GM23338 (cell line): ENCODE results near the gene MED16. TPM values are rescaled to one million over a fixed set of nuclear protein-coding genes. Genes with fewer than 3 reads are reported as not detected.

ENCODE experiments used
- ATAC-seq: fragments of 200-7000 bp; cut with Tn5 transposase; 3 replicates; pipeline ENCODE4 v1.9.1; 2020
- DNase-seq: peaks from one replicate; pipeline ENCODE4 v3.0.0-alpha.2; 2015; ENCODE audit warnings: low spot score
- H2AFZ ChIP-seq: fragments of 200-600 bp; sonication (generic); 2 replicates; pipeline ENCODE4 v1.8.0; 2016; ENCODE audit warnings: antibody characterized with exemption, mild to moderate bottlenecking, moderate library complexity
- H3F3A ChIP-seq: fragments of 200-600 bp; sonication (generic); replicated peaks from 2 replicates; pipeline ENCODE4 v1.8.0; 2017; ENCODE audit warnings: antibody characterized with exemption, mixed run types, low read depth
- H3K27ac ChIP-seq: fragments of 200-600 bp; sonication (generic); 2 replicates; pipeline ENCODE4 v1.6.1; 2016; ENCODE audit warnings: low read depth
- H3K27me3 ChIP-seq: fragments of 200-600 bp; sonication (generic); 2 replicates; pipeline ENCODE4 v1.8.0; 2016; ENCODE audit warnings: mild to moderate bottlenecking, mixed run types, moderate library complexity; ENCODE audit not compliant: insufficient read depth
- H3K36me3 ChIP-seq: fragments of 200-600 bp; sonication (generic); 2 replicates; pipeline ENCODE4 v1.8.0; 2016; ENCODE audit warnings: mild to moderate bottlenecking; ENCODE audit not compliant: insufficient read depth
- H3K4me1 ChIP-seq: fragments of 200-600 bp; sonication (generic); 2 replicates; pipeline ENCODE4 v1.8.0; 2016; ENCODE audit warnings: mild to moderate bottlenecking, moderate library complexity; ENCODE audit not compliant: insufficient read depth
- H3K4me2 ChIP-seq: fragments of 200-600 bp; sonication (generic); 2 replicates; pipeline ENCODE4 v1.7.1; 2017; ENCODE audit warnings: mixed run types
- H3K4me3 ChIP-seq: fragments of 200-600 bp; sonication (generic); 2 replicates; pipeline ENCODE4 v1.6.1; 2016; ENCODE audit warnings: mixed run types
- H3K79me2 ChIP-seq: fragments of 200-600 bp; sonication (generic); replicated peaks from 2 replicates; pipeline ENCODE4 v1.8.0; 2017; ENCODE audit warnings: mild to moderate bottlenecking; ENCODE audit not compliant: insufficient read depth
- H3K9me2 ChIP-seq: fragments of 200-600 bp; sonication (generic); 2 replicates; pipeline ENCODE4 v1.8.0; 2017; ENCODE audit not compliant: insufficient read depth
- H4K20me1 ChIP-seq: fragments of 200-600 bp; sonication (generic); replicated peaks from 2 replicates; pipeline ENCODE4 v1.8.0; 2017; ENCODE audit warnings: mild to moderate bottlenecking; ENCODE audit not compliant: insufficient read depth
- H3K27ac Mint-ChIP-seq: 2 replicates; pipeline ENCODE4 v1.8.0; 2020; ENCODE audit warnings: inconsistent platforms, mild to moderate bottlenecking, moderate library complexity, mixed read lengths
- H3K27me3 Mint-ChIP-seq: 3 replicates; pipeline ENCODE4 v1.8.0; 2022; ENCODE audit warnings: low read depth, mild to moderate bottlenecking, moderate library complexity, mixed read lengths, inconsistent platforms; ENCODE audit not compliant: insufficient read depth, poor library complexity
- H3K36me3 Mint-ChIP-seq: 3 replicates; pipeline ENCODE4 v1.8.0; 2021; ENCODE audit warnings: low read depth, mild to moderate bottlenecking, inconsistent platforms, moderate library complexity, mixed read lengths
- H3K4me1 Mint-ChIP-seq: 3 replicates; pipeline ENCODE4 v1.8.0; 2020; ENCODE audit warnings: mild to moderate bottlenecking, inconsistent platforms, mixed read lengths
- H3K4me3 Mint-ChIP-seq: 3 replicates; pipeline ENCODE4 v1.8.0; 2021; ENCODE audit warnings: moderate library complexity, mild to moderate bottlenecking, inconsistent platforms, mixed read lengths
- H3K9me3 Mint-ChIP-seq: 3 replicates; pipeline ENCODE4 v1.8.0; 2020; ENCODE audit warnings: moderate library complexity, mild to moderate bottlenecking, inconsistent platforms, mixed read lengths
- CREB1 ChIP-seq: fragments of 250-450 bp; sonication (Bioruptor Pico); IDR thresholded peaks from 2 replicates; pipeline ENCODE4 v1.5.0; 2020; ENCODE audit warnings: low read depth, mild to moderate bottlenecking, moderate library complexity
- EZH2 ChIP-seq: fragments of 200-600 bp; sonication (generic); IDR thresholded peaks from one replicate; pipeline ENCODE4 v1.8.0; 2017; ENCODE audit warnings: antibody characterized with exemption, mild to moderate bottlenecking, low read depth; ENCODE audit not compliant: unreplicated experiment
- EZH2phosphoT487 ChIP-seq: fragments of 200-600 bp; sonication (generic); IDR thresholded peaks from one replicate; pipeline ENCODE4 v1.8.1; 2018; ENCODE audit warnings: antibody characterized with exemption; ENCODE audit not compliant: unreplicated experiment
- JUNB ChIP-seq: IDR thresholded peaks from one replicate; pipeline ENCODE4 v1.6.1; 2016; ENCODE audit warnings: antibody characterized with exemption; ENCODE audit not compliant: unreplicated experiment
- NANOG ChIP-seq: IDR thresholded peaks from 2 replicates; pipeline ENCODE4 v1.6.1; 2016; ENCODE audit warnings: antibody characterized with exemption, borderline replicate concordance
- POLR2AphosphoS5 ChIP-seq: IDR thresholded peaks from 2 replicates; pipeline ENCODE4 v1.6.1; 2016; ENCODE audit warnings: antibody characterized with exemption, low read depth
- STAT1 ChIP-seq: IDR thresholded peaks from one replicate; pipeline ENCODE4 v1.6.1; 2016; ENCODE audit warnings: antibody characterized with exemption; ENCODE audit not compliant: unreplicated experiment
- ZNF114 ChIP-seq: fragments of 250-450 bp; sonication (Bioruptor Pico); IDR thresholded peaks from 2 replicates; pipeline ENCODE4 v1.5.0; 2020; ENCODE audit warnings: mild to moderate bottlenecking, moderate library complexity
- ZNF331 ChIP-seq: fragments of 250-450 bp; sonication (Bioruptor Pico); IDR thresholded peaks from 2 replicates; pipeline ENCODE4 v1.5.0; 2020; ENCODE audit warnings: low read depth, mild to moderate bottlenecking, moderate library complexity
- polyA plus RNA-seq: library from polyadenylated mRNA; unstranded; fragments of >200 nt; fragmentation: Nextera tagmentation; extraction: Ambion mirVana; gene quantifications from 2 replicates; pipeline ENCODE4 v1.2.1, GENCODE V29; 2016
- total RNA-seq: library from RNA; depleted of rRNA; stranded (reverse); fragments of >200 nt; shearing (Covaris generic); gene quantifications from 2 replicates; pipeline ENCODE4 v1.2.3, GENCODE V29; 2014
- TF ChIP-seq, protein P1 (sequence below), 2 experiments: fragments of 200-600 bp in 1 of 2; sonication (generic) in 1 of 2; conservative IDR thresholded peaks; 2 replicates each; pipeline versions ENCODE4 v1.5.1 to v1.6.1; 2016 to 2017; ENCODE audit warnings: antibody characterized with exemption in 2 of 2, low read depth in 2 of 2, mild to moderate bottlenecking in 2 of 2, moderate library complexity in 1 of 2
- TF ChIP-seq, protein P2 (sequence below): IDR thresholded peaks from 2 replicates; pipeline ENCODE4 v1.6.1; 2016; ENCODE audit warnings: antibody characterized with exemption

Gene MED16
- total and polyA plus RNA-seq, 2 experiments from 2014 or later, result 52.7 to 73.6 TPM

DNA sequence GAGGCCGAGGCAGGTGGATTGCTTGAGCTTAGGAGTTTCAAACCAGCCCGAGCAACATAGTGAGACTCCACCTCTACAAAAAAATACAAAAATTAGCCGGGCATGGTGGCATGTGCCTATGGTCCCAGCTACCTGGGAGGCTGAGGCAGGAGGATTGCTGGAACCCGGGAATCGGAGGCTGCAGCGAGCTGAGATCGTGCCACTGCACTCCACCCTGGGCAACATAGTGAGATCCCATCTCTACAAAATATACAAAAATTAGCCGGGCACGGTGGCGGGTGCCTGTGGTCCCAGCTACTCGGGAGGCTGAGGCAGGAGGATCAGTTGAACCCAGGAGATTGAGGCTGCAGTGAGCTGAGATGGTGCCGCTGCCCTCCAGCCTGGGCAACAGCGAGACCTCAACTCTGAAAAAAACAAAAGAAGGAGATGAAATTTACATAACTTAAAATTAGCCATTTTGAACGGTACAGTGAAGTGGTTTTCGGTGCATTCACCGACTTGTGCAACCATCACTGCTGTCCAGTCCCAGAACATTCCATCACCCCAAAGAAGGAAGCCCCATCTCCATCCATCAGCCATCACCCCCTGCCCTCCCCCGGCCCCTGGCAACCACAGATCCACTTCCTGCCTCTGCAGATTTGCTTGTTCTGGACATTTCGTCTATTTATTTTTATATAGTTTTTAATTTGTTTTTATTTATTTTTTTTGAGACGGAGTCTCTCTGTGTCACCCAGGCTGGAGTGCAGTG lies 66.9 kb downstream of the MED16 start:
- H2AFZ ChIP-seq, result no peak overlapping the region
- no peak for DNase-seq
- H3K27ac ChIP-seq, result no peak overlapping the region
- no peaks in the 10 kb centered on the region for H3K9me2 ChIP-seq
- H4K20me1 ChIP-seq, result no peaks in the 10 kb centered on the region
- H3K4me1 ChIP-seq, result peaks cover 9% of the 10 kb centered on the region; the same call in 1 of the 2 replicates
- H3K4me2 ChIP-seq, result no peak overlapping the region
- no peaks in the 10 kb centered on the region; the same call in 1 of the 2 replicates for H3K27me3 ChIP-seq
- H3K4me3 ChIP-seq, result no peak overlapping the region
- H3K36me3 Mint-ChIP-seq, result no peaks in the 10 kb centered on the region
- H3K27ac Mint-ChIP-seq, result no peak overlapping the region
- no peaks in the 10 kb centered on the region for H3K79me2 ChIP-seq
- peaks cover 8% of the 10 kb centered on the region for H3K27me3 Mint-ChIP-seq
- H3K4me3 Mint-ChIP-seq, result no peak overlapping the region
- TF ChIP-seq STAT1, result no peak
- no peak for TF ChIP-seq EZH2phosphoT487
- TF ChIP-seq CREB1, result no peak
- TF ChIP-seq POLR2AphosphoS5, result no peak
- no peak for TF ChIP-seq ZNF114
- TF ChIP-seq, protein P1, sequence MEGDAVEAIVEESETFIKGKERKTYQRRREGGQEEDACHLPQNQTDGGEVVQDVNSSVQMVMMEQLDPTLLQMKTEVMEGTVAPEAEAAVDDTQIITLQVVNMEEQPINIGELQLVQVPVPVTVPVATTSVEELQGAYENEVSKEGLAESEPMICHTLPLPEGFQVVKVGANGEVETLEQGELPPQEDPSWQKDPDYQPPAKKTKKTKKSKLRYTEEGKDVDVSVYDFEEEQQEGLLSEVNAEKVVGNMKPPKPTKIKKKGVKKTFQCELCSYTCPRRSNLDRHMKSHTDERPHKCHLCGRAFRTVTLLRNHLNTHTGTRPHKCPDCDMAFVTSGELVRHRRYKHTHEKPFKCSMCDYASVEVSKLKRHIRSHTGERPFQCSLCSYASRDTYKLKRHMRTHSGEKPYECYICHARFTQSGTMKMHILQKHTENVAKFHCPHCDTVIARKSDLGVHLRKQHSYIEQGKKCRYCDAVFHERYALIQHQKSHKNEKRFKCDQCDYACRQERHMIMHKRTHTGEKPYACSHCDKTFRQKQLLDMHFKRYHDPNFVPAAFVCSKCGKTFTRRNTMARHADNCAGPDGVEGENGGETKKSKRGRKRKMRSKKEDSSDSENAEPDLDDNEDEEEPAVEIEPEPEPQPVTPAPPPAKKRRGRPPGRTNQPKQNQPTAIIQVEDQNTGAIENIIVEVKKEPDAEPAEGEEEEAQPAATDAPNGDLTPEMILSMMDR (conservative IDR thresholded peaks at IDR 0.05; ENCODE audit: low read depth in 2 of 2), result no peak
- no peak for TF ChIP-seq NANOG
- TF ChIP-seq JUNB, result no peak
- no peak for TF ChIP-seq EZH2
- TF ChIP-seq, protein P2, sequence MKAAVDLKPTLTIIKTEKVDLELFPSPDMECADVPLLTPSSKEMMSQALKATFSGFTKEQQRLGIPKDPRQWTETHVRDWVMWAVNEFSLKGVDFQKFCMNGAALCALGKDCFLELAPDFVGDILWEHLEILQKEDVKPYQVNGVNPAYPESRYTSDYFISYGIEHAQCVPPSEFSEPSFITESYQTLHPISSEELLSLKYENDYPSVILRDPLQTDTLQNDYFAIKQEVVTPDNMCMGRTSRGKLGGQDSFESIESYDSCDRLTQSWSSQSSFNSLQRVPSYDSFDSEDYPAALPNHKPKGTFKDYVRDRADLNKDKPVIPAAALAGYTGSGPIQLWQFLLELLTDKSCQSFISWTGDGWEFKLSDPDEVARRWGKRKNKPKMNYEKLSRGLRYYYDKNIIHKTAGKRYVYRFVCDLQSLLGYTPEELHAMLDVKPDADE, result no peak
- no peak for TF ChIP-seq ZNF331 (CRISPR knock-in tag)
- H3K9me3 Mint-ChIP-seq, result no peaks in the 10 kb centered on the region
- H3F3A ChIP-seq, result no peaks in the 10 kb centered on the region
- no peaks in the 10 kb centered on the region for H3K36me3 ChIP-seq
- H3K4me1 Mint-ChIP-seq, result peaks cover 6% of the 10 kb centered on the region; the same call in 2 of the 3 replicates
- ATAC-seq, result no peak

GRCh38 chr19:824885-825284 lies 68.1 kb downstream of the MED16 start:
- Histone ChIP-seq H3K79me2 (peaks cover 9% of the 10 kb centered on the region), H2AFZ (no peak overlapping the region), H3K27me3 (no peaks in the 10 kb centered on the region; the same call in 1 of the 2 replicates), H3K4me1 (peaks cover 9% of the 10 kb centered on the region; the same call in 1 of the 2 replicates), H3K36me3 (no peaks in the 10 kb centered on the region), H4K20me1 (peaks cover 4% of the 10 kb centered on the region; the same call in 1 of the 2 replicates), H3F3A (no peaks in the 10 kb centered on the region), H3K27ac (no peak overlapping the region), H3K9me2 (no peaks in the 10 kb centered on the region), H3K4me2 (no peak overlapping the region), H3K4me3 (no peak overlapping the region)
- TF ChIP-seq ZNF114, result no peak
- TF ChIP-seq, protein P1 (conservative IDR thresholded peaks at IDR 0.05; ENCODE audit: low read depth in 2 of 2), result no peak
- no peak for TF ChIP-seq JUNB
- TF ChIP-seq EZH2phosphoT487, result no peak
- TF ChIP-seq EZH2, result no peak
- no peak for TF ChIP-seq CREB1
- TF ChIP-seq NANOG, result no peak
- TF ChIP-seq ZNF331 (CRISPR knock-in tag), result no peak
- DNase-seq (no peak), ATAC-seq (no peak)
- no peaks in the 10 kb centered on the region for H3K9me3 Mint-ChIP-seq
- peaks cover 8% of the 10 kb centered on the region for H3K27me3 Mint-ChIP-seq
- H3K4me3 Mint-ChIP-seq, result no peak overlapping the region
- H3K36me3 Mint-ChIP-seq, result no peaks in the 10 kb centered on the region
- no peak overlapping the region for H3K27ac Mint-ChIP-seq
- peaks cover 6% of the 10 kb centered on the region; the same call in 2 of the 3 replicates for H3K4me1 Mint-ChIP-seq
